Karpas-422 (cell line): Measurements from ENCODE around the gene ARV1. TPM values are rescaled to one million over a fixed set of nuclear protein-coding genes. Genes with fewer than 3 reads are reported as not detected.
"Not testable (repeated sequence)": the region's sequence is repeated elsewhere in the genome, so short reads cannot be mapped to it uniquely, and the experiment has no call there.

Experiments
- DNase-seq: peaks from one replicate; pipeline ENCODE4 v3.0.0-alpha.2; 2015
- H2AFZ ChIP-seq: fragments of 200-600 bp; sonication (generic); 2 replicates; pipeline ENCODE4 v1.6.1; 2014; ENCODE audit warnings: antibody characterized with exemption, low read length, mixed read lengths
- H3K27ac ChIP-seq: fragments of 200-600 bp; sonication (generic); 2 replicates; pipeline ENCODE4 v1.5.1; 2014; ENCODE audit warnings: mild to moderate bottlenecking, low read length, moderate library complexity
- H3K27me3 ChIP-seq: fragments of 200-600 bp; sonication (generic); 2 replicates; pipeline ENCODE4 v1.6.1; 2014; ENCODE audit warnings: low read length, mixed read lengths
- H3K36me3 ChIP-seq: fragments of 200-600 bp; sonication (generic); 2 replicates; pipeline ENCODE4 v1.6.1; 2014; ENCODE audit warnings: low read length, mixed read lengths; ENCODE audit not compliant: insufficient read depth
- H3K4me1 ChIP-seq: fragments of 200-600 bp; sonication (generic); 2 replicates; pipeline ENCODE4 v1.6.1; 2014; ENCODE audit warnings: mild to moderate bottlenecking, low read length, mixed read lengths
- H3K4me2 ChIP-seq: fragments of 200-600 bp; sonication (generic); 2 replicates; pipeline ENCODE4 v1.6.1; 2014; ENCODE audit warnings: low read length, low read depth, mild to moderate bottlenecking; ENCODE audit not compliant: poor library complexity, severe bottlenecking
- H3K4me3 ChIP-seq: fragments of 200-600 bp; sonication (generic); 2 replicates; pipeline ENCODE4 v1.5.1; 2014; ENCODE audit warnings: mild to moderate bottlenecking, antibody characterized with exemption, low read length, mixed read lengths
- H3K79me2 ChIP-seq: fragments of 200-600 bp; sonication (generic); 2 replicates; pipeline ENCODE4 v1.6.1; 2014; ENCODE audit warnings: mild to moderate bottlenecking, low read length, mixed read lengths
- H3K9ac ChIP-seq: fragments of 200-600 bp; sonication (generic); 2 replicates; pipeline ENCODE4 v1.6.0; 2014; ENCODE audit warnings: low read length
- H3K9me2 ChIP-seq: fragments of 200-600 bp; sonication (generic), shearing (Covaris generic); replicated peaks from 2 replicates; pipeline ENCODE4 v1.6.0; 2014; ENCODE audit warnings: mild to moderate bottlenecking, low read length, moderate library complexity; ENCODE audit not compliant: insufficient read depth
- H3K9me3 ChIP-seq: fragments of 300-700, 200-600 bp; sonication (generic); 2 replicates; pipeline ENCODE4 v1.6.1; 2014; ENCODE audit warnings: low read length, mixed read lengths
- H4K20me1 ChIP-seq: fragments of 200-600 bp; sonication (generic); 2 replicates; pipeline ENCODE4 v1.6.1; 2014; ENCODE audit warnings: mild to moderate bottlenecking, antibody characterized with exemption, low read length, low read depth; ENCODE audit not compliant: insufficient read depth
- total RNA-seq: library from RNA; depleted of rRNA; stranded (reverse); fragments of >200 nt; shearing (Covaris generic); gene quantifications from 2 replicates; pipeline ENCODE4 v1.2.3, GENCODE V29; 2014; ENCODE audit warnings: low replicate concordance

ARV1 gene
- total RNA-seq, 1 experiment from 2014 or later = 35.1 TPM

- no peaks in the 10 kb centered on the region for H3K9me3 ChIP-seq
- H3K27me3 ChIP-seq = no peaks in the 10 kb centered on the region
- H3K4me1 ChIP-seq = peaks cover 28% of the 10 kb centered on the region
- no peaks in the 10 kb centered on the region for H3K36me3 ChIP-seq
- DNase-seq = no peak
- H3K4me3 ChIP-seq = no peak overlapping the region
- no peak overlapping the region for H3K4me2 ChIP-seq
- peaks cover 25% of the 10 kb centered on the region for H3K79me2 ChIP-seq
- H4K20me1 ChIP-seq = 0 out of 2 replicates have a peak, but pooled peaks cover 9% of the 10 kb centered on the region
- H2AFZ ChIP-seq = no peak overlapping the region
- no peak overlapping the region for H3K9ac ChIP-seq
- H3K9me2 ChIP-seq = no peaks in the 10 kb centered on the region
- no peak overlapping the region for H3K27ac ChIP-seq
Measured at GRCh38 chr1:231041719-231042261, 62.9 kb downstream of the ARV1 start.

GRCh38 chr1:231044588-231044987 lies 65.7 kb downstream of the ARV1 start:
- H3K9me3 ChIP-seq = no peaks in the 10 kb centered on the region
- no peaks in the 10 kb centered on the region for H3K79me2 ChIP-seq
- no peak overlapping the region for H2AFZ ChIP-seq
- no peak overlapping the region for H3K9ac ChIP-seq
- no peaks in the 10 kb centered on the region for H4K20me1 ChIP-seq
- H3K4me3 ChIP-seq = no peak overlapping the region
- H3K36me3 ChIP-seq = no peaks in the 10 kb centered on the region
- no peak overlapping the region for H3K27ac ChIP-seq
- no peak for DNase-seq
- no peaks in the 10 kb centered on the region for H3K27me3 ChIP-seq
- H3K4me2 ChIP-seq = no peak overlapping the region
- H3K9me2 ChIP-seq = no peaks in the 10 kb centered on the region
- H3K4me1 ChIP-seq = peaks cover 4% of the 10 kb centered on the region

- Histone ChIP-seq H3K9ac (no peak overlapping the region), H3K27me3 (no peaks in the 10 kb centered on the region), H3K36me3 (no peaks in the 10 kb centered on the region), H3K79me2 (no peaks in the 10 kb centered on the region), H3K9me2 (no peaks in the 10 kb centered on the region), H4K20me1 (no peaks in the 10 kb centered on the region), H3K4me1 (peaks cover 2% of the 10 kb centered on the region), H2AFZ (no peak overlapping the region), H3K9me3 (no peaks in the 10 kb centered on the region), H3K4me2 (no peak overlapping the region), H3K4me3 (no peak overlapping the region), H3K27ac (no peak overlapping the region)
- DNase-seq = no peak
Measured at GRCh38 chr1:231045286-231045685, 66.4 kb downstream of the ARV1 start.

GRCh38 chr1:231045921-231046729 lies 67.2 kb downstream of the ARV1 start:
- H3K9ac ChIP-seq, H4K20me1 ChIP-seq, DNase-seq, H3K36me3 ChIP-seq, H3K9me2 ChIP-seq, H2AFZ ChIP-seq, H3K27me3 ChIP-seq, H3K27ac ChIP-seq, H3K4me3 ChIP-seq, H3K9me3 ChIP-seq, H3K4me2 ChIP-seq, H3K79me2 ChIP-seq, H3K4me1 ChIP-seq: not testable (repeated sequence)

- H3K9ac ChIP-seq = no peak overlapping the region
- no peak for DNase-seq
- H3K36me3 ChIP-seq = no peaks in the 10 kb centered on the region
- H3K4me3 ChIP-seq = no peak overlapping the region
- H3K9me3 ChIP-seq = no peaks in the 10 kb centered on the region
- no peaks in the 10 kb centered on the region for H3K79me2 ChIP-seq
- no peak overlapping the region for H3K27ac ChIP-seq
- H4K20me1 ChIP-seq = no peaks in the 10 kb centered on the region
- H3K27me3 ChIP-seq = no peaks in the 10 kb centered on the region
- H3K4me2 ChIP-seq = no peak overlapping the region
- H3K9me2 ChIP-seq = no peaks in the 10 kb centered on the region
- H3K4me1 ChIP-seq = no peaks in the 10 kb centered on the region
- no peak overlapping the region for H2AFZ ChIP-seq
Measured at GRCh38 chr1:231046730-231047395, 68.0 kb downstream of the ARV1 start.

- not testable (repeated sequence) for H4K20me1 ChIP-seq, H3K27me3 ChIP-seq, H3K9me2 ChIP-seq, H3K9me3 ChIP-seq, H3K9ac ChIP-seq, H3K36me3 ChIP-seq, H3K27ac ChIP-seq, H3K4me3 ChIP-seq, H3K79me2 ChIP-seq, DNase-seq, H2AFZ ChIP-seq, H3K4me2 ChIP-seq, H3K4me1 ChIP-seq
Measured at GRCh38 chr1:231047529-231047928, 68.6 kb downstream of the ARV1 start.

- DNase-seq, H3K27me3 ChIP-seq: not testable (repeated sequence)
Measured at GRCh38 chr1:231048419-231048818, 69.5 kb downstream of the ARV1 start.

GRCh38 chr1:231049121-231049979 lies 70.5 kb downstream of the ARV1 start:
- Histone ChIP-seq H2AFZ (no peak overlapping the region), H3K9ac (no peak overlapping the region), H3K36me3 (no peaks in the 10 kb centered on the region), H3K4me3 (no peak overlapping the region), H3K27ac (no peak overlapping the region), H3K79me2 (no peaks in the 10 kb centered on the region), H3K27me3 (no peaks in the 10 kb centered on the region), H3K9me3 (no peaks in the 10 kb centered on the region), H3K9me2 (no peaks in the 10 kb centered on the region), H4K20me1 (no peaks in the 10 kb centered on the region), H3K4me2 (no peak overlapping the region), H3K4me1 (peaks cover 9% of the 10 kb centered on the region)
- no peak for DNase-seq

More at GRCh38 chr1:231048419-231048818, 69.5 kb downstream of the ARV1 start:
- not testable (repeated sequence) for H3K4me1 ChIP-seq, H3K36me3 ChIP-seq, H4K20me1 ChIP-seq, H3K4me3 ChIP-seq, H2AFZ ChIP-seq, H3K9me2 ChIP-seq, H3K9me3 ChIP-seq, H3K9ac ChIP-seq, H3K27ac ChIP-seq, H3K4me2 ChIP-seq, H3K79me2 ChIP-seq
